SK-N-SH treated with all-trans-retinoic acid at 6 μM for 48 hours (cell line): Measurements from ENCODE around the gene CWC22.

ENCODE experiments used
- ARNTL ChIP-seq: fragments of 450-650 bp; formaldehyde crosslinking; IDR thresholded peaks from 2 replicates; pipeline ENCODE4 v1.5.0; 2020; ENCODE audit warnings: low read depth, mild to moderate bottlenecking, moderate library complexity, borderline replicate concordance
- ESRRG ChIP-seq: fragments of 250-450 bp; sonication (Bioruptor Pico); IDR thresholded peaks from 2 replicates; pipeline ENCODE4 v1.6.1; 2021; ENCODE audit warnings: mild to moderate bottlenecking
- GLIS3 ChIP-seq: fragments of 250-450 bp; sonication (Bioruptor Pico); IDR thresholded peaks from 2 replicates; pipeline ENCODE4 v1.5.0; 2020; ENCODE audit warnings: mild to moderate bottlenecking, moderate library complexity
- ISL1 ChIP-seq: fragments of 250-450 bp; sonication (Bioruptor Pico); IDR thresholded peaks from 2 replicates; pipeline ENCODE4 v2.1.2; 2022; ENCODE audit warnings: mild to moderate bottlenecking, moderate library complexity
- PPARA ChIP-seq: fragments of 250-450 bp; sonication (Bioruptor Pico); IDR thresholded peaks from 2 replicates; pipeline ENCODE4 v1.5.0; 2020; ENCODE audit warnings: mild to moderate bottlenecking, borderline replicate concordance
- ZNF70 ChIP-seq: fragments of 450-650 bp; formaldehyde crosslinking; IDR thresholded peaks from 2 replicates; pipeline ENCODE4 v1.5.0; 2020; ENCODE audit warnings: mild to moderate bottlenecking, moderate library complexity
- TF ChIP-seq, protein P1 (sequence below): fragments of 250-450 bp; sonication (Bioruptor Pico); IDR thresholded peaks from 2 replicates; pipeline ENCODE4 v1.8.0; 2020; ENCODE audit warnings: mild to moderate bottlenecking, moderate library complexity, borderline replicate concordance
- TF ChIP-seq, protein P2 (sequence below): fragments of 250-450 bp; sonication (Bioruptor Pico); IDR thresholded peaks from 2 replicates; pipeline ENCODE4 v1.5.1; 2021; ENCODE audit warnings: mild to moderate bottlenecking, moderate library complexity
- TF ChIP-seq, protein P3 (sequence below): fragments of 250-450 bp; sonication (Bioruptor Pico); IDR thresholded peaks from 2 replicates; pipeline ENCODE4 v1.5.1; 2020; ENCODE audit warnings: low read depth, mild to moderate bottlenecking, moderate library complexity
- TF ChIP-seq, protein P4 (sequence below): fragments of 250-450 bp; sonication (Bioruptor Pico); IDR thresholded peaks from 2 replicates; pipeline ENCODE4 v1.5.0; 2020; ENCODE audit warnings: mild to moderate bottlenecking, moderate library complexity

DNA sequence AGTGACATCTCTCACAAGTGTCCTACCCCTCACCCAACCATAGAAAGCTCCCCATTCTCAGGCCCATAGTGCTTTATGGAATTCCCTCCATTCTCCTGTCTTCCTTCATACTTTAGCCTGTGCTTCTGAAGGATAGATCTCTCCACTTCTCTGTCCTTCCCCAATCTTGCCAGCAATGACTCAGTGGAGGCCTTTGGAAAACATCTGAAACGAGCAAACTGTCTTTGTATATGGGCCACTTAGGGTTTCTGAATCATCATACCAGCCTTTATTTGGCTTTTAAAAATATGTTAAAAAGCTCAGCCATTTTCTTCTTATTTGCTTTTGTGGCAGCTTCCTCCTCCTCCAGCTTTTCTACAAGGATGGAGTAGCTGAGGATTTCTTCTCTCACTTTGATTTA, 80.1 kb downstream of the CWC22 start:
- TF ChIP-seq, protein P1, sequence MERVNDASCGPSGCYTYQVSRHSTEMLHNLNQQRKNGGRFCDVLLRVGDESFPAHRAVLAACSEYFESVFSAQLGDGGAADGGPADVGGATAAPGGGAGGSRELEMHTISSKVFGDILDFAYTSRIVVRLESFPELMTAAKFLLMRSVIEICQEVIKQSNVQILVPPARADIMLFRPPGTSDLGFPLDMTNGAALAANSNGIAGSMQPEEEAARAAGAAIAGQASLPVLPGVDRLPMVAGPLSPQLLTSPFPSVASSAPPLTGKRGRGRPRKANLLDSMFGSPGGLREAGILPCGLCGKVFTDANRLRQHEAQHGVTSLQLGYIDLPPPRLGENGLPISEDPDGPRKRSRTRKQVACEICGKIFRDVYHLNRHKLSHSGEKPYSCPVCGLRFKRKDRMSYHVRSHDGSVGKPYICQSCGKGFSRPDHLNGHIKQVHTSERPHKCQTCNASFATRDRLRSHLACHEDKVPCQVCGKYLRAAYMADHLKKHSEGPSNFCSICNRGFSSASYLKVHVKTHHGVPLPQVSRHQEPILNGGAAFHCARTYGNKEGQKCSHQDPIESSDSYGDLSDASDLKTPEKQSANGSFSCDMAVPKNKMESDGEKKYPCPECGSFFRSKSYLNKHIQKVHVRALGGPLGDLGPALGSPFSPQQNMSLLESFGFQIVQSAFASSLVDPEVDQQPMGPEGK (CRISPR knock-in tag): no peak
- TF ChIP-seq ARNTL (CRISPR knock-in tag): no peak
- no peak for TF ChIP-seq GLIS3 (CRISPR knock-in tag)
- no peak for TF ChIP-seq ISL1 (CRISPR knock-in tag)
- no peak for TF ChIP-seq ZNF70 (CRISPR knock-in tag)
- no peak for TF ChIP-seq PPARA
- TF ChIP-seq, protein P2, sequence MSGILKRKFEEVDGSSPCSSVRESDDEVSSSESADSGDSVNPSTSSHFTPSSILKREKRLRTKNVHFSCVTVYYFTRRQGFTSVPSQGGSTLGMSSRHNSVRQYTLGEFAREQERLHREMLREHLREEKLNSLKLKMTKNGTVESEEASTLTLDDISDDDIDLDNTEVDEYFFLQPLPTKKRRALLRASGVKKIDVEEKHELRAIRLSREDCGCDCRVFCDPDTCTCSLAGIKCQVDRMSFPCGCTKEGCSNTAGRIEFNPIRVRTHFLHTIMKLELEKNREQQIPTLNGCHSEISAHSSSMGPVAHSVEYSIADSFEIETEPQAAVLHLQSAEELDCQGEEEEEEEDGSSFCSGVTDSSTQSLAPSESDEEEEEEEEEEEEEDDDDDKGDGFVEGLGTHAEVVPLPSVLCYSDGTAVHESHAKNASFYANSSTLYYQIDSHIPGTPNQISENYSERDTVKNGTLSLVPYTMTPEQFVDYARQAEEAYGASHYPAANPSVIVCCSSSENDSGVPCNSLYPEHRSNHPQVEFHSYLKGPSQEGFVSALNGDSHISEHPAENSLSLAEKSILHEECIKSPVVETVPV (CRISPR knock-in tag): no peak
- TF ChIP-seq, protein P3, sequence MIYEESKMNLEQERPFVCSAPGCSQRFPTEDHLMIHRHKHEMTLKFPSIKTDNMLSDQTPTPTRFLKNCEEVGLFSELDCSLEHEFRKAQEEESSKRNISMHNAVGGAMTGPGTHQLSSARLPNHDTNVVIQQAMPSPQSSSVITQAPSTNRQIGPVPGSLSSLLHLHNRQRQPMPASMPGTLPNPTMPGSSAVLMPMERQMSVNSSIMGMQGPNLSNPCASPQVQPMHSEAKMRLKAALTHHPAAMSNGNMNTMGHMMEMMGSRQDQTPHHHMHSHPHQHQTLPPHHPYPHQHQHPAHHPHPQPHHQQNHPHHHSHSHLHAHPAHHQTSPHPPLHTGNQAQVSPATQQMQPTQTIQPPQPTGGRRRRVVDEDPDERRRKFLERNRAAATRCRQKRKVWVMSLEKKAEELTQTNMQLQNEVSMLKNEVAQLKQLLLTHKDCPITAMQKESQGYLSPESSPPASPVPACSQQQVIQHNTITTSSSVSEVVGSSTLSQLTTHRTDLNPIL: no peak
- TF ChIP-seq, protein P4, sequence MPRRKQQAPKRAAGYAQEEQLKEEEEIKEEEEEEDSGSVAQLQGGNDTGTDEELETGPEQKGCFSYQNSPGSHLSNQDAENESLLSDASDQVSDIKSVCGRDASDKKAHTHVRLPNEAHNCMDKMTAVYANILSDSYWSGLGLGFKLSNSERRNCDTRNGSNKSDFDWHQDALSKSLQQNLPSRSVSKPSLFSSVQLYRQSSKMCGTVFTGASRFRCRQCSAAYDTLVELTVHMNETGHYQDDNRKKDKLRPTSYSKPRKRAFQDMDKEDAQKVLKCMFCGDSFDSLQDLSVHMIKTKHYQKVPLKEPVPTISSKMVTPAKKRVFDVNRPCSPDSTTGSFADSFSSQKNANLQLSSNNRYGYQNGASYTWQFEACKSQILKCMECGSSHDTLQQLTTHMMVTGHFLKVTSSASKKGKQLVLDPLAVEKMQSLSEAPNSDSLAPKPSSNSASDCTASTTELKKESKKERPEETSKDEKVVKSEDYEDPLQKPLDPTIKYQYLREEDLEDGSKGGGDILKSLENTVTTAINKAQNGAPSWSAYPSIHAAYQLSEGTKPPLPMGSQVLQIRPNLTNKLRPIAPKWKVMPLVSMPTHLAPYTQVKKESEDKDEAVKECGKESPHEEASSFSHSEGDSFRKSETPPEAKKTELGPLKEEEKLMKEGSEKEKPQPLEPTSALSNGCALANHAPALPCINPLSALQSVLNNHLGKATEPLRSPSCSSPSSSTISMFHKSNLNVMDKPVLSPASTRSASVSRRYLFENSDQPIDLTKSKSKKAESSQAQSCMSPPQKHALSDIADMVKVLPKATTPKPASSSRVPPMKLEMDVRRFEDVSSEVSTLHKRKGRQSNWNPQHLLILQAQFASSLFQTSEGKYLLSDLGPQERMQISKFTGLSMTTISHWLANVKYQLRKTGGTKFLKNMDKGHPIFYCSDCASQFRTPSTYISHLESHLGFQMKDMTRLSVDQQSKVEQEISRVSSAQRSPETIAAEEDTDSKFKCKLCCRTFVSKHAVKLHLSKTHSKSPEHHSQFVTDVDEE (CRISPR knock-in tag): no peak
- no peak for TF ChIP-seq ESRRG (CRISPR knock-in tag)
